ENCODE results near the gene LRMDA.
A peak's percentile ranks its signal among the peaks of the same experiment; 100 is the strongest.

LRMDA gene

DNA sequence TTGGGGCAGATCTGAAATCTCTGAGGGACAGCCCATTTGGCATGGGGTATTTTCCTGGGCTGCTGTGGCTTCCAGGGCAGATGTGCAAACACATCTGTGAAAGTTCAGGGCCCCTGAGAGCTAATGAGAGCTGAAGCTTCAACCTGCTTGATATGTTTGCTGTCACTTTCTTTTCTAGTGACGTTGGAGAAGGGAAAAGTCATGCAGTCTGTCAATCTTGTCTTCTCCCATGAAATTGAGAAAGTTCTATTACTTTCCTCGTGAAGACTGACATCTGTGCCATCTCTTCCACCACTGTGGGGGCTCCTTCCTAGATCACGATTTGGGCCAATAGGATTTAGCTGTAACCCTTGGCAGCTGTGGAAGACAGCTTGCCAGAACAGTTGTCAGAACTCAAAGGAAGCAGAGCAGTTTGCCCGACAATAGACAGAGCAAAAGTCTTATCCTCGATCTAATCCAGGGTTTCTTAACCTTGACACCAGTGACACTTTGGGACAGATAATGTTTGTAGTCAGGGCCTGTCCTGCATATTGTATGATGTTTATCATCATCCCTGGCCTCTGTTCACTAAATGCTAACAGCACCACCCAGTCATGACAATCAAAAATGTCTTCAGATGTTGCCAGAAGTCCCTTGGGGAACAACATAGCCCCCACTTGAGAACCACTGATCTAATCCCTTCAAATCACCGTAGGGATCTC is 586.5 kb downstream of the LRMDA start:
- DNase-seq: no peak

DNA sequence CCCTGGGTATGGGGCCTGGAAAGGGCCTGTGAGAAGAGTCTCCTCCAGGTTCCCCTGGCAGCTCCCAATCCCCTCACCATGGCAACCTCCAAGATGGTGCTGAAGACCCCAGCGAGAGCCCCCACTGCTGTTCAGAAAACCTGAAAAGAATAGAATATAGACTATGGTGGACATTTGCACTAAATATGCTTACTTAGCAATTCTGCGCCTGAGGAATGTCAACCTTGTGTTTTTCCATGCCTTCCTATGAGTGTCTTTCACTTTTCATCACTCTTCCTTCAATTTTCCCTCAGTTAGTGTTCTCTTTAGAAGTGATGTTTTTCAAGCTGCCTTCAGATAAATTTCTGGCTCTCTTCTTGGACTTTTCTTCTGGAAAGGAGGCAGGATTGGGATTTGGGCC is 589.2 kb downstream of the LRMDA start:
- DNase-seq: no peak

DNA sequence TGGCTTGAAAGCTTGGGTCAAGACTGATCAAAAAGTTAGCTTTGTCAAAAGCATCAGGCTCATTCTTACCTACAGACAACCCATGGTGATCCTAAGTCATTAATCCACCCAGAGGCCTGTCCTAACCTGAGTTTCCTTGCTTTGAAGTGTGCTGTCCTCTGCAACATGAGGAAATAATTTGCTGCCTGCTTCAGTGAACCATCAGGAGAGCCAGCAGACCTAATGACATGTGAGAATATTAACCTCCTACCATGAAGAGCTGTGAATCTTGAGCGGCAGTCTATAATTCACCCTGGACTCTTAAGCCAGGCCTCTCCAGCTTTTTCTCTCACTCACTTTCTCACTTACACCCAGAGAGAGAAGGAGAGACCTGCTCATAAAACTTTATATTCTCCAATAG is 590.0 kb downstream of the LRMDA start:
- DNase-seq: no peak

- no peak for DNase-seq
These were observed 590.9 kb downstream of the LRMDA start for GRCh38 chr10:76022366-76022765.

DNA sequence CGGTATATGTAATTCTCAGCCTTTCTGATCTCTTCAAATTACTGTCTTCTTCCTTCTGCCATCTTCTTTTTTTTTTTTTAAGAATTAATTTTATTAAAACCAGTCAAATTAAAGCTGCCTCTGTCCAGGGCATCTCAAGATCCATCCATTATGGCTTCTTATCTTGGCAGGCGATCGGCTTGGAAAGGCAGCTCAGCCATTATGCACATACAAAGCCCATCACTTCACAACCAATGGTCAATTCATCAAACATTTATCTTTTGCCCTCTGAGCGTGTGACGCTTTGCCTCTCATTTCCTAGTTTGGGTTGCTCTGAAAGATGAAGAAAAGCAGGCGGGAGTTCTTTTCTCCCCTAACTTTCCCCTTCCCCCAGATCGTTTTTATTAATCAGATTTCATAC is 591.6 kb downstream of the LRMDA start:
- no peak for DNase-seq

- no peak for DNase-seq
These were observed 593.2 kb downstream of the LRMDA start for GRCh38 chr10:76024460-76025123.

DNA sequence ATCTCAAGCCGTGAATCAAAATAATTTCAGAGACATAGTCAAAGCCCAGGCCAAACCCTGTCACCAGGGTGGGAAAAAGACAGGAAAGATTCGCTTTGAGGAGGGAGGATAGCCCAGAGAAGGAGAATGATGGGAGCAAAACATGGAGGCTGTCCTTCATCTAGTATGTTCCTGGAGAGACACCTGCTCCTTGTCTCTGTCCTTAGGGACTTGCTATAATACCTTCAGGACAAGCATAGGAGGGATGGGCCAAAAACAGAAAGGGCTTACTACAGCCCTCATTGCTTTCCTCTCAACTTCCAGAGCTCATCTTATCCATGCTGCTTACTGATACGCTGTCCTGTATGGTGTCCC is 593.7 kb downstream of the LRMDA start:
- DNase-seq: no peak

DNA sequence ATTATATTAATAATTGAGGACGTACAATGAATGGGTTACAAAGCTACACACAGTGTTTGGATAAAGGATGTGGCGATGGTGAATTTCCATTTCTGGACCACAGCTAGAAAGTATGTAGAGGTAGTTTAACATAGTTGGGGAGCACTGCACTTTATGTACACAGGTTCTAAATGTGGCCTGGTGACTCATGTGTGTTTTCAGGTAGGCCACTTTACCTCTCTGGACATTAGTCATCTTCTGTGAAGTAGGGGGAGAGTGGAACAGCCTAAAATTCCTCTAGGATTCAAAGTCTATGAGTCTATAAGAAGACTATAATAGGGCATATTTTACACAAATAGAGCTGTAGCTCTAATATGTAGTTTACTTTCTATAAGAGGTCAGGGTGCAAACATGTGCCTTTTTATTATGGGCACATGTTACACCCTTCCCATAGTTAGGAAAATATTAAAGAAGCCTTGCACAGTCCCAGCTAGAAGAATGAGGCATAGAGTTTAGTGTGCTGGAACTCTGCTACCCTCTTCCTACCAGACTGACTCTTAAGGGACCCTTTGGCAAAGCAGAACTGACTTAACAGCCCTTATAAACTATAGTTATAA is 594.9 kb downstream of the LRMDA start:
- no peak for DNase-seq

DNA sequence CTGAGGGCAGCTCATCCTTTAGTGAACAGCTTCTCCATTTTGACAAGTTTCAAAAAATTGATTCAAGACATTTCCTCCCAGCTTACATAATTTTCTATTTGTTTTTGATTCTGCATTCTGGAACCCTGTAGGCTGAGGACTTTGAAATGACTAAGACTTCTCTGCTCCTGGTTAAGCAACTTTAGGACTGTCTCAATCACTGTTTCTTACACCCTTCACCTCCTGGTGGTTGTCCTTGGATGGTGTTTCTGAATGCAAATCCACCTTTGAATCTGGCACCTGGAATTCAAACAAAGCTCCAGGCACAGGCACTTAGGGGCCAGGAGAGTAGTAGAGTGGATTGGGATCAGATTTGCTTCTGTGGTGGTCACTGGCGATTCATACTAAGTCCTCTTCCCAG is 595.5 kb downstream of the LRMDA start:
- DNase-seq: no peak

GRCh38 chr10:76029782-76030181 is 598.4 kb downstream of the LRMDA start:
- DNase-seq: no peak

- no peak for DNase-seq
These were observed 599.7 kb downstream of the LRMDA start for GRCh38 chr10:76031099-76031498.

- DNase-seq: no peak
These were observed 600.6 kb downstream of the LRMDA start for GRCh38 chr10:76031769-76032699.

DNA sequence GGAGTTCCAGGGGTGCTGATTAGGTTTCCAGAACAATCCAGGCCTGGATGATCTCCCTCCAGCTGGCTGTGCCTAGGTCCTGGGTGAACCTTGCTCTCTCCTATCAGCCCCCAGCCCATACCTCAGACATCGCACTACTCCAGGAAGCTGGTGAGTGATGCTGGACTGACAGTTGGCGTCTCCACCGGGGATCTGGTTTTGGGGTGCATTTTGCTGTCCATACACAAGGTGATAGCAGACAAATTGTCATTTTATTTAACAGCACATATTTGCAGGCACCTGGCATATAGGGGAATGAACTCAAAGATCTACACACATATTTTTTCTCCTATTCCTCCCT is 601.2 kb downstream of the LRMDA start:
- no peak for DNase-seq

DNA sequence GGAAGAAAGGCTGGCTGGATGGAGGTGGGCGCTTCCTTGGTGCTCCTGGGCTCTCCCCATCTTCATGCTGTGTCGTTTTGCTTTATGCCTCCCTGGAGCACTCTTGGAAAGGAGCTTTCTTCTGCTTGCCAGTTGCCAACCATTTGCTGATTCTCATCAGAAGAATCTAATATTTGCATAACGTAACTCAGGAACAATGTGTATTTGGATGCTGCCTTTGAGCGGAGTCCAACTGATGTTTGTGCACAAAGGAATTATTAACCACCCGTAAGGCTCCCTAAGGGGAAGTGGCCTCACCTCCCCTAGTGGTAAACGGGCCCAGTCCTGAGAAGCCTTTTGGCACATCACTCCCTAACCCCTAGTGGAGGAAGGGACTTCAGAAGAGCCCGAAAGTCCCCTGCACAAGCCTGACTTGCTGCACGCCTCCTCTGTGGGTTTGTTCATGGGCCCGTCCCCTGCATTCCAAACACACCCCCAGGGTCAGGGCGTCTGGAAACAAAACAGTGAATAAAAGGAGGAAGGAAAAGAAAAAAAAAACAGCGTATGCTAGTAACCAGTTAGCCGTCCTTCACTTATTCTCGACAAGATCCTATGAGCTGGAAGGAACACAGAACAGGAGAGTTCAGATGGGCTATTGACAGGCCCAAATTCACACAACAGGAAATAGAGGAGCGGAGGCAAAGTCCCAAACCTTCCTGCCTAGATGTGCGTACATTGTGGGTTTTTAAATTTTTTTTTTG is 602.2 kb downstream of the LRMDA start:
- no peak for DNase-seq

DNA sequence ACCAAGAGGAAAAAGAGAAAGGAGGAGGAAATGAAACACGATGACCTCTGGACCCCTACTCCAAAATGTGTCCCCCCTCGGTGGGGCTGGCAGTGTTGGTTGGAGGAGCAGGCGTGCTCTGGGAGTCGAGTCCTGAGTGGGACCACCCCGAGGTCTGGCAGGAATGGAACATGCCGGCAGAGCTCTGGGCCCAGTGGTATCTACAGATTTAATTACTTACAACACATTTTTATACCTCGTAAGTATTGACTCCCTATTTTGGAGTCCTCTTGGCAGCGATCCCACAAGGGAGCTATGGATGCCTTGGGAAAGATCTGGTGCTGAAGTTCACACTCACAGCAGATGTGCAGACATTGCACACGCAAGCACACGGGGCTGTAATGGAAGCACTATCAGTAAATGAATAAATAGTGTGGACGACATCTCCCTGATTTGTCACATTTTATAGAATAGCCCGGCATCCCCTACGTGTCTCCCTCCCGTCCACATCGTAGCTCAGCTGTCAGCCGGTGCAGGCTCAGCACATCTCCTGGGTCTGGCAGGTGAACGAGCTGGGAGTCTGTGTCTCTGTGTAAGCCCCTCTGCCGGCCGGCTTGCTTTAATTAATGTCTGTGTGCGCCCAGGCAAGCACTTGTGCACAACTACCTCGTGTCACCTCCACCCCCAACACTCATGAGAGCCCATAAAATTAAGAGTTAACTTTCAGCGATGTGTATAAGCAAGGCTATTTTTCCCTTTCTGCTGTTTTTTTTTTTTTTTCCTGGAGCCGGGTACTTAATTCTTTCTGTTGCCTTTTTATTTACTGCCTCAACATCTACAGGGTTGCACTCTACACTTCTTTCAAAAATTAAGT is 603.2 kb downstream of the LRMDA start:
- DNase-seq: no peak

GRCh38 chr10:76035206-76036110 is 604.0 kb downstream of the LRMDA start:
- no peak for DNase-seq

- DNase-seq: peak; percentile 17
These were observed 604.9 kb downstream of the LRMDA start for GRCh38 chr10:76036111-76036940.

DNA sequence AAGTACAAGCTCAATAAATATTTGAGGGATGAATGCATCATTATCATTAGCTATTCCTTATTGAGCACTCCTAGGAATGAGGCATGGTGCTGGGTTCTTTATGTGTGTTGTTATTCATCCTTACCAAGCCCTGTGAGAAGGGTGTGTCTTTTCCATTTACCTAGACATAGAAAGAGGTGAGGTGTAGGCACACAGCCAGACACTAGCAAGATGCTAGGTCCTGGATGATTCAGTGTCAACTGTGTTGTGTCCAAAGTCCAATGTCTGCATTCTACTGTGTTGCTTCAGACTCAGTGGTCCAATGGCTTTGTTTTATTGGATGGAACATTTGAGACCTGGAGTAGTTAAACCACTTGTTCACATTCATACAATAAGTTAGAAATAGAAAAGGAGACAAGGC is 605.5 kb downstream of the LRMDA start:
- no peak for DNase-seq

GRCh38 chr10:76037531-76038155 is 606.2 kb downstream of the LRMDA start:
- DNase-seq: no peak
